ENCODE results near the gene TBPL2. TPM values are rescaled to one million over a fixed set of nuclear protein-coding genes. Genes with fewer than 3 reads are reported as not detected.

The TBPL2 gene
- total RNA-seq, 1 experiment from 2014 or later, result not detected

GRCh38 chr14:55389330-55389729 is 51.1 kb downstream of the TBPL2 start:
- DNase-seq (ENCODE audit: unreplicated experiment), result no peak
- ChIA-PET POLR2A (interaction anchor here (0.6 kb wide), 1 partner anchor 1024 kb away, joined by 3 read pairs; no protein-coding TSS in a partner anchor), CTCF (interaction anchor here (0.6 kb wide), 1 partner anchor 91 kb away, joined by 4 read pairs; no protein-coding TSS in a partner anchor)
- Mint-ChIP-seq H3K4me3 (ENCODE audit: unreplicated experiment) (no peak overlapping the region), H3K27ac (ENCODE audit: low read depth, unreplicated experiment) (no peak overlapping the region), H3K4me1 (ENCODE audit: insufficient read depth, unreplicated experiment) (no peaks in the 10 kb centered on the region), H3K27me3 (ENCODE audit: insufficient read depth, unreplicated experiment) (no peaks in the 10 kb centered on the region), H3K36me3 (ENCODE audit: insufficient read depth, unreplicated experiment) (peaks cover 41% of the 10 kb centered on the region), H3K9me3 (ENCODE audit: unreplicated experiment) (peaks cover 7% of the 10 kb centered on the region)
- intact Hi-C loops (cut with micrococcal nuclease), result no loop called here
- BruUV-seq (replicated peaks), result no TSS peak
- TF ChIP-seq CTCF (IDR thresholded peaks at IDR 0.05; ENCODE audit: unreplicated experiment), result no peak

- H3K9me3 Mint-ChIP-seq (ENCODE audit: unreplicated experiment), result peaks cover 7% of the 10 kb centered on the region
- no peak overlapping the region for H3K27ac Mint-ChIP-seq (ENCODE audit: low read depth, unreplicated experiment)
- no peak for DNase-seq (ENCODE audit: unreplicated experiment)
- peaks cover 43% of the 10 kb centered on the region for H3K36me3 Mint-ChIP-seq (ENCODE audit: insufficient read depth, unreplicated experiment)
- BruUV-seq (replicated peaks), result no TSS peak
- no peak for TF ChIP-seq CTCF (IDR thresholded peaks at IDR 0.05; ENCODE audit: unreplicated experiment)
- H3K4me1 Mint-ChIP-seq (ENCODE audit: insufficient read depth, unreplicated experiment), result peaks cover 5% of the 10 kb centered on the region
- no peak overlapping the region for H3K4me3 Mint-ChIP-seq (ENCODE audit: unreplicated experiment)
- no peaks in the 10 kb centered on the region for H3K27me3 Mint-ChIP-seq (ENCODE audit: insufficient read depth, unreplicated experiment)
- intact Hi-C loops (cut with micrococcal nuclease), result no loop called here
- ChIA-PET POLR2A (interaction anchor here (0.7 to 1.4 kb wide), 2 partner anchors 39 to 144 kb away, joined by 3 to 4 read pairs; no protein-coding TSS in a partner anchor), CTCF (no interaction called here)
Observed at GRCh38 chr14:55388160-55388559, 52.3 kb downstream of the TBPL2 start.

- peaks cover 6% of the 10 kb centered on the region for H3K4me1 Mint-ChIP-seq (ENCODE audit: insufficient read depth, unreplicated experiment)
- H3K27ac Mint-ChIP-seq (ENCODE audit: low read depth, unreplicated experiment), result no peak overlapping the region
- no TSS peak for BruUV-seq (replicated peaks)
- peaks cover 38% of the 10 kb centered on the region for H3K36me3 Mint-ChIP-seq (ENCODE audit: insufficient read depth, unreplicated experiment)
- no peak for DNase-seq (ENCODE audit: unreplicated experiment)
- POLR2A ChIA-PET, result no interaction called here
- no peak for TF ChIP-seq CTCF (IDR thresholded peaks at IDR 0.05; ENCODE audit: unreplicated experiment)
- peaks cover 7% of the 10 kb centered on the region for H3K9me3 Mint-ChIP-seq (ENCODE audit: unreplicated experiment)
- no peak overlapping the region for H3K4me3 Mint-ChIP-seq (ENCODE audit: unreplicated experiment)
- CTCF ChIA-PET, result interaction anchor here (0.6 to 0.7 kb wide), 2 partner anchors 32 to 59 kb away, joined by 3 to 4 read pairs; no protein-coding TSS in a partner anchor
- no peaks in the 10 kb centered on the region for H3K27me3 Mint-ChIP-seq (ENCODE audit: insufficient read depth, unreplicated experiment)
- intact Hi-C loops (cut with micrococcal nuclease), result no loop called here
Observed at GRCh38 chr14:55387121-55387520, 53.3 kb downstream of the TBPL2 start.

GRCh38 chr14:55386037-55386808 is 54.2 kb downstream of the TBPL2 start:
- no peak for DNase-seq (ENCODE audit: unreplicated experiment)

More at GRCh38 chr14:55386037-55386808, 54.2 kb downstream of the TBPL2 start:
- TF ChIP-seq CTCF (IDR thresholded peaks at IDR 0.05; ENCODE audit: unreplicated experiment), result no peak
- peaks cover 6% of the 10 kb centered on the region for H3K4me1 Mint-ChIP-seq (ENCODE audit: insufficient read depth, unreplicated experiment)
- no peak overlapping the region for H3K27ac Mint-ChIP-seq (ENCODE audit: low read depth, unreplicated experiment)
- H3K27me3 Mint-ChIP-seq (ENCODE audit: insufficient read depth, unreplicated experiment), result no peaks in the 10 kb centered on the region
- H3K4me3 Mint-ChIP-seq (ENCODE audit: unreplicated experiment), result no peak overlapping the region
- intact Hi-C loops (cut with micrococcal nuclease), result no loop called here
- CTCF ChIA-PET, result interaction anchor here (0.6 to 1.1 kb wide), 3 partner anchors 12 to 184 kb away, joined by 3 to 5 read pairs (median 4); no protein-coding TSS in a partner anchor
- H3K9me3 Mint-ChIP-seq (ENCODE audit: unreplicated experiment), result peaks cover 7% of the 10 kb centered on the region
- H3K36me3 Mint-ChIP-seq (ENCODE audit: insufficient read depth, unreplicated experiment), result peaks cover 46% of the 10 kb centered on the region
- POLR2A ChIA-PET, result interaction anchor here (0.8 kb wide), 1 partner anchor 115 kb away, joined by 4 read pairs; the partner anchor contains the start of gene FBXO34
- no TSS peak for BruUV-seq (replicated peaks)
